Measurements from ENCODE around the gene CHRNA4.

GRCh38 chr20:63320041-63320511 lies 41.1 kb downstream of the CHRNA4 start:
- TF ChIP-seq, protein P1, sequence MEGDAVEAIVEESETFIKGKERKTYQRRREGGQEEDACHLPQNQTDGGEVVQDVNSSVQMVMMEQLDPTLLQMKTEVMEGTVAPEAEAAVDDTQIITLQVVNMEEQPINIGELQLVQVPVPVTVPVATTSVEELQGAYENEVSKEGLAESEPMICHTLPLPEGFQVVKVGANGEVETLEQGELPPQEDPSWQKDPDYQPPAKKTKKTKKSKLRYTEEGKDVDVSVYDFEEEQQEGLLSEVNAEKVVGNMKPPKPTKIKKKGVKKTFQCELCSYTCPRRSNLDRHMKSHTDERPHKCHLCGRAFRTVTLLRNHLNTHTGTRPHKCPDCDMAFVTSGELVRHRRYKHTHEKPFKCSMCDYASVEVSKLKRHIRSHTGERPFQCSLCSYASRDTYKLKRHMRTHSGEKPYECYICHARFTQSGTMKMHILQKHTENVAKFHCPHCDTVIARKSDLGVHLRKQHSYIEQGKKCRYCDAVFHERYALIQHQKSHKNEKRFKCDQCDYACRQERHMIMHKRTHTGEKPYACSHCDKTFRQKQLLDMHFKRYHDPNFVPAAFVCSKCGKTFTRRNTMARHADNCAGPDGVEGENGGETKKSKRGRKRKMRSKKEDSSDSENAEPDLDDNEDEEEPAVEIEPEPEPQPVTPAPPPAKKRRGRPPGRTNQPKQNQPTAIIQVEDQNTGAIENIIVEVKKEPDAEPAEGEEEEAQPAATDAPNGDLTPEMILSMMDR (IDR thresholded peaks at IDR 0.05; ENCODE audit: low read depth, low read length), result no peak
- TF ChIP-seq EZH2phosphoT487 (IDR thresholded peaks at IDR 0.05; ENCODE audit: low read depth), result no peak

All from OCI-LY3 (cell line).